Liver (tissue), 9 donors: ENCODE measurements around the gene PROKR1. TPM values are rescaled to one million over a fixed set of nuclear protein-coding genes. Genes with fewer than 3 reads are reported as not detected.

Experiments used
- DNase-seq: peaks from one replicate; pipeline ENCODE4 v3.0.0-alpha.2; 2017; ENCODE audit warnings: low spot score
- H3K27ac ChIP-seq, 2 donors: one replicate each; pipeline ENCODE4 v1.7.0; 2013; ENCODE audit warnings: inconsistent platforms in 2 of 2, low read length in 2 of 2, control low read depth in 1 of 2, low read depth in 1 of 2, mild to moderate bottlenecking in 1 of 2
- H3K27me3 ChIP-seq, 4 donors: one replicate each; pipeline versions ENCODE4 v1.6.1 to v1.7.0; 2013; ENCODE audit warnings: low read length in 3 of 4, inconsistent platforms in 1 of 4, mild to moderate bottlenecking in 1 of 4, moderate library complexity in 1 of 4; ENCODE audit not compliant: control insufficient read depth in 4 of 4, insufficient read depth in 4 of 4
- H3K36me3 ChIP-seq, 4 donors: one replicate each; pipeline versions ENCODE4 v1.6.1 to v1.7.0; 2013; ENCODE audit warnings: low read length in 3 of 4, mild to moderate bottlenecking in 3 of 4, low read depth in 1 of 4, moderate library complexity in 1 of 4; ENCODE audit not compliant: control insufficient read depth in 4 of 4, insufficient read depth in 3 of 4
- H3K4me1 ChIP-seq, 4 donors: one replicate each; pipeline versions ENCODE4 v1.6.1 to v1.7.0; 2013; ENCODE audit warnings: low read length in 3 of 4, mild to moderate bottlenecking in 3 of 4, moderate library complexity in 1 of 4; ENCODE audit not compliant: control insufficient read depth in 4 of 4, insufficient read depth in 4 of 4
- H3K4me3 ChIP-seq, 3 donors: one replicate each; pipeline versions ENCODE4 v1.6.1 to v1.7.0; 2013; ENCODE audit warnings: low read length in 3 of 3, control low read depth in 1 of 3, low read depth in 1 of 3, mild to moderate bottlenecking in 1 of 3
- H3K9ac ChIP-seq, 2 donors: one replicate each; pipeline ENCODE4 v1.7.0; 2013; ENCODE audit warnings: low read length in 2 of 2, mild to moderate bottlenecking in 2 of 2, moderate library complexity in 2 of 2, control low read depth in 1 of 2, low read depth in 1 of 2
- H3K9me3 ChIP-seq, 4 donors: one replicate each; pipeline versions ENCODE4 v1.6.1 to v1.7.0; 2013; ENCODE audit warnings: low read length in 3 of 4; ENCODE audit not compliant: control insufficient read depth in 4 of 4
- EGR1 ChIP-seq, 2 donors: IDR thresholded peaks; 2 replicates each; pipeline ENCODE4 v1.6.1; 2016 to 2018; ENCODE audit warnings: antibody characterized with exemption in 2 of 2, low read depth in 2 of 2
- FOXA1 ChIP-seq: IDR thresholded peaks from 2 replicates; pipeline ENCODE4 v1.6.1; 2016; ENCODE audit warnings: antibody characterized with exemption
- FOXA2 ChIP-seq: IDR thresholded peaks from 2 replicates; pipeline ENCODE4 v1.6.1; 2016; ENCODE audit warnings: antibody characterized with exemption
- GABPA ChIP-seq, 2 donors: IDR thresholded peaks in 1 of 2; conservative IDR thresholded peaks in 1 of 2; 2 replicates each; pipeline ENCODE4 v1.6.1; 2016; ENCODE audit warnings: antibody characterized with exemption in 2 of 2, mild to moderate bottlenecking in 1 of 2, moderate library complexity in 1 of 2
- HNF4A ChIP-seq, 2 donors: conservative IDR thresholded peaks; 2 replicates each; pipeline ENCODE4 v1.6.1; 2016; ENCODE audit warnings: antibody characterized with exemption in 2 of 2, mild to moderate bottlenecking in 2 of 2
- HNF4G ChIP-seq: IDR thresholded peaks from 2 replicates; pipeline ENCODE4 v1.6.1; 2016; ENCODE audit warnings: antibody characterized with exemption
- JUND ChIP-seq, 2 donors: IDR thresholded peaks; 2 replicates each; pipeline ENCODE4 v1.6.1; 2016; ENCODE audit warnings: antibody characterized with exemption in 2 of 2
- RXRA ChIP-seq, 2 donors: IDR thresholded peaks; 2 replicates each; pipeline ENCODE4 v1.6.1; 2017 to 2018; ENCODE audit warnings: antibody characterized with exemption in 2 of 2, mild to moderate bottlenecking in 1 of 2
- SP1 ChIP-seq: IDR thresholded peaks from 2 replicates; pipeline ENCODE4 v1.6.1; 2018; ENCODE audit warnings: antibody characterized with exemption, mild to moderate bottlenecking
- YY1 ChIP-seq: IDR thresholded peaks from 2 replicates; pipeline ENCODE4 v1.6.1; 2016; ENCODE audit warnings: antibody characterized with exemption, mild to moderate bottlenecking
- WGBS: extraction: QIAGEN DNeasy Blood & Tissue Kit; methylation state at CpG from one replicate; pipeline ENCODE4 v1.1.7; 2013; 5-methylcytosine and 5-hydroxymethylcytosine counted together
- polyA plus RNA-seq, 2 donors: library from polyadenylated mRNA; stranded (reverse) in 1 of 2; unstranded in 1 of 2; fragments of 200-250 nt in 1 of 2; fragments of >200 nt in 1 of 2; fragmentation: Nextera tagmentation in 1 of 2; extraction: Ambion mirVana in 1 of 2; gene quantifications; one replicate each; pipeline versions ENCODE4 v1.2.1 to v1.2.3, GENCODE V29; 2013 to 2015
- total RNA-seq, 2 donors: library from RNA; depleted of rRNA; stranded (reverse); fragments of >200 nt; gene quantifications; one replicate each; pipeline ENCODE4 v1.2.3, GENCODE V29; 2014
- TF ChIP-seq, protein P1 (sequence below): IDR thresholded peaks from 2 replicates; pipeline ENCODE4 v1.6.1; 2016; ENCODE audit warnings: antibody characterized with exemption
- TF ChIP-seq, protein P2 (sequence below): IDR thresholded peaks from 2 replicates; pipeline ENCODE4 v1.6.1; 2016; ENCODE audit warnings: antibody characterized with exemption
- TF ChIP-seq, protein P3 (sequence below): IDR thresholded peaks from 2 replicates; pipeline ENCODE4 v1.6.1; 2016; ENCODE audit warnings: antibody characterized with exemption
- TF ChIP-seq, protein P4 (sequence below): IDR thresholded peaks from 2 replicates; pipeline ENCODE4 v1.6.1; 2016; ENCODE audit warnings: antibody characterized with exemption, mild to moderate bottlenecking
- donor health status: healthy.
- donor health status: healthy.
- donor health status: healthy.
- donor health status: healthy.
- donor health status: healthy.

The PROKR1 gene
- total and polyA plus RNA-seq, 4 donors: 0.02 to 0.05 TPM; not detected in 2

DNA sequence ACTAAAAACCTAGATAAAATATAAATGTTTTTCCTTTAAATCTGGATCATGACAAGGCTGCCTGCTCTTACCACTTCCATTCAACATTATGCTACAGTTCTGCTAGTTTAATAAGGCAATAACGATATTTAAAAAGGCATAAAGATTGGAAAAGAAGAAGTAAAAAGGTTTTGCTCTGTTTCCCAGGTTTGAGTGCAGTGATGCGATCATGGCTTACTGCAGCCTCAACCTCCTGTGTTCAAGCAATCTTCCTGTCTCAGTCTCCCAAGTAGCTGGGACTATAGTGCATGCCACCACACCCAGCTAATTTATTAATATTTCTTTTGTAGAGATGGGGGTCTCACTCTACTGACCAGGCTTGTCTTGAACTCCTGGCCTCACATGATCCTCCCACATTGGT, 40.8 kb downstream of the PROKR1 start:
- Histone ChIP-seq H3K9ac (no peak overlapping the region), H3K27ac (no peak overlapping the region), H3K9me3 (no peaks in the 10 kb centered on the region), H3K36me3 (no peaks in the 10 kb centered on the region), H3K4me3 (no peak overlapping the region), H3K27me3 (no peaks in the 10 kb centered on the region), H3K4me1 (no peaks in the 10 kb centered on the region)
- TF ChIP-seq GABPA (IDR thresholded peaks at IDR 0.05 in 1 of 2, conservative IDR thresholded peaks at IDR 0.05 in 1 of 2) (no peak), JUND (IDR thresholded peaks at IDR 0.05) (no peak), SP1 (no peak)
- 65% methylated on average over 2 of the region's 2 CpGs for WGBS
- DNase-seq: no peak

DNA sequence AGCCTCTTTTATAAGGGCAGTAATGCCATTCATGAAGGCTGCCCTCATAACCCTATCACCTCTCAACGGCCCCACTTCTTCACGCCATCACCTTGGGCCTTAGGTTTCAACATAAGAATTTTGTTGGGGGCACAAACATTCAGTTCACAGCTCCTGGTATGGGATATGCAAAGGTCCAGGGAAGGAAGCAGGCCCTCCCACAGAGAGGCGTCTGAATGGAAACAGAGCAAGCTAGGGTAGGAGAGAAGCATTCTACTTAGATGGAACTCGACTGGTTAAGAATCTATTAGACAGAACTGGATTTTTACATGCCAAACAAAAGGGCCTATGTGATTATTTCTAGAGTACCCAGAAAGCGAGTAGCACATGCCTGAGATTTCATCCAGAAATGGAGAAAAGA, 42.8 kb downstream of the PROKR1 start:
- Histone ChIP-seq H3K9me3 (no peaks in the 10 kb centered on the region), H3K36me3 (no peaks in the 10 kb centered on the region), H3K27me3 (no peaks in the 10 kb centered on the region), H3K9ac (no peak overlapping the region), H3K4me3 (no peak overlapping the region), H3K27ac (no peak overlapping the region), H3K4me1 (no peaks in the 10 kb centered on the region)
- TF ChIP-seq YY1 (no peak), JUND (IDR thresholded peaks at IDR 0.05) (no peak)
- TF ChIP-seq, protein P1, sequence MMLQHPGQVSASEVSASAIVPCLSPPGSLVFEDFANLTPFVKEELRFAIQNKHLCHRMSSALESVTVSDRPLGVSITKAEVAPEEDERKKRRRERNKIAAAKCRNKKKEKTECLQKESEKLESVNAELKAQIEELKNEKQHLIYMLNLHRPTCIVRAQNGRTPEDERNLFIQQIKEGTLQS: no peak
- TF ChIP-seq, protein P2, sequence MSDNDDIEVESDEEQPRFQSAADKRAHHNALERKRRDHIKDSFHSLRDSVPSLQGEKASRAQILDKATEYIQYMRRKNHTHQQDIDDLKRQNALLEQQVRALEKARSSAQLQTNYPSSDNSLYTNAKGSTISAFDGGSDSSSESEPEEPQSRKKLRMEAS: no peak
- no peak for DNase-seq
- WGBS: 85% methylated on average over 5 of the region's 5 CpGs

DNA sequence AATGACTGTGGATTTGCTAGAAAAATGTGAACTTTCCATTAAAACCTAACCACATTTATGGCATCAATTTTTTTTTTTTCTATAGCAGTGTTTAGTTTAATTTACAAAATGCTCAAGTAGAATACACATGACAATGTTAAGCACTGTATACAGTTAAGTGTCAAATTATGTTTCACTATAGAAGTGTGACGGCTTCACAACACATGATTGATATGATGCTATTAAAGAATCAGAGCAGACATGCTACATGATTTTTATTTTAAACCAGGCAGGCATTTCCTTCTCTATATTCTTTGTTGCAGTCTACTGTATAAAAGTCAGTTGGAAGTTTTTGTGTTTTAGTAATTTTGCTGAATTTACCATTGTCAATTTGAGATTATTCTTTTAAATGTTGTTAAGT, 43.6 kb downstream of the PROKR1 start:
- TF ChIP-seq HNF4G (no peak), EGR1 (IDR thresholded peaks at IDR 0.05; ENCODE audit: low read depth in 2 of 2) (no peak), FOXA2 (no peak), HNF4A (conservative IDR thresholded peaks at IDR 0.05) (no peak), RXRA (IDR thresholded peaks at IDR 0.05) (no peak), FOXA1 (no peak), YY1 (no peak)
- TF ChIP-seq, protein P1: no peak
- TF ChIP-seq, protein P3, sequence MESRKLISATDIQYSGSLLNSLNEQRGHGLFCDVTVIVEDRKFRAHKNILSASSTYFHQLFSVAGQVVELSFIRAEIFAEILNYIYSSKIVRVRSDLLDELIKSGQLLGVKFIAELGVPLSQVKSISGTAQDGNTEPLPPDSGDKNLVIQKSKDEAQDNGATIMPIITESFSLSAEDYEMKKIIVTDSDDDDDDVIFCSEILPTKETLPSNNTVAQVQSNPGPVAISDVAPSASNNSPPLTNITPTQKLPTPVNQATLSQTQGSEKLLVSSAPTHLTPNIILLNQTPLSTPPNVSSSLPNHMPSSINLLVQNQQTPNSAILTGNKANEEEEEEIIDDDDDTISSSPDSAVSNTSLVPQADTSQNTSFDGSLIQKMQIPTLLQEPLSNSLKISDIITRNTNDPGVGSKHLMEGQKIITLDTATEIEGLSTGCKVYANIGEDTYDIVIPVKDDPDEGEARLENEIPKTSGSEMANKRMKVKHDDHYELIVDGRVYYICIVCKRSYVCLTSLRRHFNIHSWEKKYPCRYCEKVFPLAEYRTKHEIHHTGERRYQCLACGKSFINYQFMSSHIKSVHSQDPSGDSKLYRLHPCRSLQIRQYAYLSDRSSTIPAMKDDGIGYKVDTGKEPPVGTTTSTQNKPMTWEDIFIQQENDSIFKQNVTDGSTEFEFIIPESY: no peak
- TF ChIP-seq, protein P4, sequence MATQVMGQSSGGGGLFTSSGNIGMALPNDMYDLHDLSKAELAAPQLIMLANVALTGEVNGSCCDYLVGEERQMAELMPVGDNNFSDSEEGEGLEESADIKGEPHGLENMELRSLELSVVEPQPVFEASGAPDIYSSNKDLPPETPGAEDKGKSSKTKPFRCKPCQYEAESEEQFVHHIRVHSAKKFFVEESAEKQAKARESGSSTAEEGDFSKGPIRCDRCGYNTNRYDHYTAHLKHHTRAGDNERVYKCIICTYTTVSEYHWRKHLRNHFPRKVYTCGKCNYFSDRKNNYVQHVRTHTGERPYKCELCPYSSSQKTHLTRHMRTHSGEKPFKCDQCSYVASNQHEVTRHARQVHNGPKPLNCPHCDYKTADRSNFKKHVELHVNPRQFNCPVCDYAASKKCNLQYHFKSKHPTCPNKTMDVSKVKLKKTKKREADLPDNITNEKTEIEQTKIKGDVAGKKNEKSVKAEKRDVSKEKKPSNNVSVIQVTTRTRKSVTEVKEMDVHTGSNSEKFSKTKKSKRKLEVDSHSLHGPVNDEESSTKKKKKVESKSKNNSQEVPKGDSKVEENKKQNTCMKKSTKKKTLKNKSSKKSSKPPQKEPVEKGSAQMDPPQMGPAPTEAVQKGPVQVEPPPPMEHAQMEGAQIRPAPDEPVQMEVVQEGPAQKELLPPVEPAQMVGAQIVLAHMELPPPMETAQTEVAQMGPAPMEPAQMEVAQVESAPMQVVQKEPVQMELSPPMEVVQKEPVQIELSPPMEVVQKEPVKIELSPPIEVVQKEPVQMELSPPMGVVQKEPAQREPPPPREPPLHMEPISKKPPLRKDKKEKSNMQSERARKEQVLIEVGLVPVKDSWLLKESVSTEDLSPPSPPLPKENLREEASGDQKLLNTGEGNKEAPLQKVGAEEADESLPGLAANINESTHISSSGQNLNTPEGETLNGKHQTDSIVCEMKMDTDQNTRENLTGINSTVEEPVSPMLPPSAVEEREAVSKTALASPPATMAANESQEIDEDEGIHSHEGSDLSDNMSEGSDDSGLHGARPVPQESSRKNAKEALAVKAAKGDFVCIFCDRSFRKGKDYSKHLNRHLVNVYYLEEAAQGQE: no peak
- WGBS: 94% methylated on average over 1 of the region's 1 CpG
- H3K36me3 ChIP-seq: no peaks in the 10 kb centered on the region

More for the DNA sequence above, 43.6 kb downstream of the PROKR1 start:
- Histone ChIP-seq H3K4me1 (no peaks in the 10 kb centered on the region), H3K27me3 (no peaks in the 10 kb centered on the region), H3K9ac (no peak overlapping the region), H3K4me3 (no peak overlapping the region), H3K27ac (no peak overlapping the region), H3K9me3 (no peaks in the 10 kb centered on the region)
- DNase-seq: no peak
